Measurements from ENCODE around the gene TEKT3.

Gene TEKT3

DNA sequence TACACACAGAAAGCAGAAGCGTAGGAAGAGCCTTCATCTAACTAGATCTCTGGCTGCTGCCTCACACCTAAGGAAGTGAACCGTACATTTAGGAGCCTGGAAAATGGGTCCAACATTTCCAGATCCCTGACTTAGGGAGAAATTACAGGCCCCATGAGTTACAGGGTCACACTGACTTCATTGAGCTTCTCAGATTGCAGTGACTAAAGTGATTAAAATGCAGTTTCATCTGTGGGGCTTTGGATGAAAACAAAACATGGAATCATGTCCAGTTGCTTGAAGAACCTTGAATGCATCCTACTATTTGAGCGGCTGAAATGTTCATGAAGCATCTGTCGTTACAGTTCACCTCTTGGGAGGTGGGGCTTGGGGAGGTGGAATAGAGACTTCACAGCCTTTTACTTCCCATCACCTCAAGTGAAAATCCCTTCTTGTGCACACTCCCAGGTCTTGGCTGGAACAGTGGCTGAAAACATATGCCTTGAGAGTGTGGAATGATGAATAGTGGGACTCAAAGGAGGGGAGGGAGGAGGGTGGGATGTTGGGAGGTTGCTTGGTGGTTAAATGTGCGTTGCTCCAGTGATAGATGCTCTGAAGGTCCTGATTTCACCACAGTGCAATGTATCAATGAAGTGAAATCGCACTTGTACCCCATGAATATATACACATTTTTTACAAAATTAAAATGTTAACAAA, 19.7 kb downstream of the TEKT3 start:
- TF ChIP-seq, protein P1, sequence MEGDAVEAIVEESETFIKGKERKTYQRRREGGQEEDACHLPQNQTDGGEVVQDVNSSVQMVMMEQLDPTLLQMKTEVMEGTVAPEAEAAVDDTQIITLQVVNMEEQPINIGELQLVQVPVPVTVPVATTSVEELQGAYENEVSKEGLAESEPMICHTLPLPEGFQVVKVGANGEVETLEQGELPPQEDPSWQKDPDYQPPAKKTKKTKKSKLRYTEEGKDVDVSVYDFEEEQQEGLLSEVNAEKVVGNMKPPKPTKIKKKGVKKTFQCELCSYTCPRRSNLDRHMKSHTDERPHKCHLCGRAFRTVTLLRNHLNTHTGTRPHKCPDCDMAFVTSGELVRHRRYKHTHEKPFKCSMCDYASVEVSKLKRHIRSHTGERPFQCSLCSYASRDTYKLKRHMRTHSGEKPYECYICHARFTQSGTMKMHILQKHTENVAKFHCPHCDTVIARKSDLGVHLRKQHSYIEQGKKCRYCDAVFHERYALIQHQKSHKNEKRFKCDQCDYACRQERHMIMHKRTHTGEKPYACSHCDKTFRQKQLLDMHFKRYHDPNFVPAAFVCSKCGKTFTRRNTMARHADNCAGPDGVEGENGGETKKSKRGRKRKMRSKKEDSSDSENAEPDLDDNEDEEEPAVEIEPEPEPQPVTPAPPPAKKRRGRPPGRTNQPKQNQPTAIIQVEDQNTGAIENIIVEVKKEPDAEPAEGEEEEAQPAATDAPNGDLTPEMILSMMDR (IDR thresholded peaks at IDR 0.05; ENCODE audit: low read length, missing control alignments), result no peak
- no peak overlapping the region for H3K4me3 ChIP-seq (replicated peaks; ENCODE audit: low read depth, low read length)
- DNase-seq (ENCODE audit: low read depth), result no peak

DNA sequence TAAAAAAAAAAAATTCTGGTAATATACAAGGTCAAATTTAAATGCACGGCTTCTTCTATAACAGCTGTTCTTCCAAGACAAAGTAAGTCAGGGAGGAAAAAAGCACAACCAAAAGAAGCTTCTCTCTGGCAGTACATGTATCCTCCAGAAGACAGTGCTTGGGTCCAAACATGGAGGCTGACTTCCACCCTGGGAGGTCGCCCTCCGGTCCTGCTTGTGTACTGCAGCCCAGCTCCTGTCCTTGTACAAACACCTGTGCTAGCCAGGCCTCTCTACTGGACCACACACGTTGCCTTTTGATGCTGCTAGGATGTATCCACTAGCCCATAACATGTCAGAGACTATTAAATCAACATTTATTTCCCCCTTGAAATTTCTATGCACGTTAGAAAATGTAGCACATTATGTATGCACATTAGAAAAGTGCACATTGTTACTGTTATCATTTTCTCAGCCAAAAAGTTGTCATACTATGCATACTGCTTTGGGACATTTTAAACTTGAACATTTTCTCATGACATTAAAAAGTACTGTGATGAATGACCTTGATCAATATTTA, 21.9 kb downstream of the TEKT3 start:
- TF ChIP-seq, protein P1 (IDR thresholded peaks at IDR 0.05; ENCODE audit: low read length, missing control alignments), result no peak
- DNase-seq (ENCODE audit: low read depth), result no peak
- no peak overlapping the region for H3K4me3 ChIP-seq (replicated peaks; ENCODE audit: low read depth, low read length)

DNA sequence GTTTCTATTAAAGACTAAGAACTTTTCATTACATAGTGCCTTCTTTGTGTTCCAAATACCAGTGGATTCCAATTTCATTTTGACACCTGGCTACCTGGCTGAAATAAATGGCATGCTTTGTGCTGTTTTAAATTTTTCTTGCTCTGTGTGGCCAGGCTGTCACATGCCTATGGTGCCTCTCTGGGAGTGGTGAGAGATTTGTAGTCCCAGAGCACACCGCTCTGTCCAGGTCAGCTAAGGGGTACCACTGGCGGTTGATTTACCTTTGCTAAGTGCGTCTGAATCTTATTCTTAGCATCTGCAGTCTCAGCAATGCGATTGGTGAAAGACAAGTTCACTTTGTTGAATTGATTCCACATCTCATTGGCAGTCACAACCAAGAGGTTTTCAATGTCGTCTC, 29.4 kb downstream of the TEKT3 start:
- DNase-seq (ENCODE audit: low read depth), result no peak
- TF ChIP-seq, protein P1 (IDR thresholded peaks at IDR 0.05; ENCODE audit: low read length, missing control alignments), result no peak
- H3K4me3 ChIP-seq (replicated peaks; ENCODE audit: low read depth, low read length), result no peak overlapping the region

DNA sequence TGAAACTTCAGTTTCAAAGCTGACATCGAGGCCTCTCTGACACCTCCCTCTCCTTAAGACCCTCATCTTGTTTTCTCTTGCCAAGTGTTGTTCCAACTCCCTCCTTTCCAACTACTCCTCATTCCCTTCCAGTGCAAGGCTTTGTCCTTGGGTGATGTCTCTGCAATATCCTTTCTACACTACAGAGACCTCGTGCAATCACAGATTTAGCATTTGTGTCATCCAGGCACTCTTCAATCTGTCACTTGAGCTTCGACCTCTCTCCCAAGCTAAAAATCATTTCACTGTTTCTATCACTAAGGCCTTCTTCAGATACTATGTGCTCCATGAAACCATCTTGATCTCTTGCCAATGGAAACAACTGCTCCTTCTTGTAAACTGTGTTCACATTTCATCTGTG, 31.6 kb downstream of the TEKT3 start:
- H3K4me3 ChIP-seq (replicated peaks; ENCODE audit: low read depth, low read length), result no peak overlapping the region
- TF ChIP-seq, protein P1 (IDR thresholded peaks at IDR 0.05; ENCODE audit: low read length, missing control alignments), result no peak
- DNase-seq (ENCODE audit: low read depth), result no peak

DNA sequence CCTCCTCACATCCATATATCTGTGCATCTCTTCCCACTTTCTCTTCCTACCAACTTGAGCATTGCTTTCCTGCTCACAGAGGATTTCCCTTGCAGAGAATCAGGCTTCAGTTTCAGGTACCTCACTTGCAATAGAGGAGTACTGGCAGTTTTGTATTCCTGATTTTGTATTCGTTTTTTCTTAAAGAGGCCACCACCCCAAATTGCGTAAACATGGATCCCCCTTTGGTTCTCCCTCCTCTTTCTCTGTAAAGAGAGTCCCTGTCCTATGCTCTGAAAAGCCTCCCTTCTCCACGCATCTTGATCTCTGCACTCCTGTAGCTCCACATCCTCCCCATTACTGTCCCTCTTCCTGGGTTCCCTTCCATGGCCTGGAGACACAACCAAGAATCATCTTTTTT, 32.2 kb downstream of the TEKT3 start:
- DNase-seq (ENCODE audit: low read depth), result no peak
- H3K4me3 ChIP-seq (replicated peaks; ENCODE audit: low read depth, low read length), result no peak overlapping the region
- TF ChIP-seq, protein P1 (IDR thresholded peaks at IDR 0.05; ENCODE audit: low read length, missing control alignments), result no peak

DNA sequence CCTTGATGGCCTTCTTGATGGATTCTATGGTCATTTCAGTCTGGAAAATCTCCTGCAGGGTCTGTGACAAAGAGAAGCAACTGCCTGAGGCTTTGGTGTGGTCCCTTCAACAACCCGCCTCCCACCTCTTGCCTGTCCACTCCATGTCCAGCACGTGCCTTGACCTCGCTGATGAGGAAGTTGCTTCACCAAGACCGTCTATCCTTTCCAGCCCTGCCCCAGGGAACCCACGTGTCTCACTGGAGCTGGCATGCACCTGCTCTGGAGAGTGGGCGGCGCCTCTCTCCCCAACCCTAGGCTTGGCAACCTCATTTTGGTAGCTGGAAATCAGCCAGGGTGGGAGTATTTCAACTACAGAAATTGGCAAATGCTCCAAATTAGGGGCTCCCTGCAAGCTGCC, 32.6 kb downstream of the TEKT3 start:
- TF ChIP-seq, protein P1 (IDR thresholded peaks at IDR 0.05; ENCODE audit: low read length, missing control alignments), result no peak
- H3K4me3 ChIP-seq (replicated peaks; ENCODE audit: low read depth, low read length), result no peak overlapping the region
- DNase-seq (ENCODE audit: low read depth), result no peak

DNA sequence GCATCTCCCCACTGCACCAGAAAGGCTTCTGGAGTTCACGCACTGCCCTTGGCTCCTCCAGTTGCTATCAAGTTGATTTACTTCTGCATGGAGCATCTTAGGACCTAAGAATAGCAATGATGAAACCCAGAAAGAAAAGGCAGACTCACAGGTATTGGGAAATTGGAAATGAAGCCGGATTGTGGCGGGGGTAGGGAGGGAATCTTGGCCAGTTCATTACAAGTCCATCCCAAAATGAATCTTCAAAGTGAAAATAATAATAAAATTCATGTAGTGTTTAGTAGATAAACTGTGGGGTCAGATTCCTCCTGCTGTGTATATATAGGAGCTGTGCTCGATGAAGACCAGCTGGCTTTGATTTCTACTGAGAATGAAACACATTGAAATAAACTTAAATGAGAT, 33.7 kb downstream of the TEKT3 start:
- DNase-seq (ENCODE audit: low read depth), result peak; percentile 4
- H3K4me3 ChIP-seq (replicated peaks; ENCODE audit: low read depth, low read length), result no peak overlapping the region
- TF ChIP-seq, protein P1 (IDR thresholded peaks at IDR 0.05; ENCODE audit: low read length, missing control alignments), result no peak

All from fibroblast of pulmonary artery (primary cell).